ENCODE measurements around the gene HMGCLL1.

GRCh38 chr6:55528624-55529023, 50.4 kb downstream of the HMGCLL1 start:
- TF ChIP-seq POLR2AphosphoS5 (IDR thresholded peaks at IDR 0.05; ENCODE audit: low read depth, low read length) (no peak), POLR2A (IDR thresholded peaks at IDR 0.05; ENCODE audit: low read depth, low read length) (no peak), TAF1 (IDR thresholded peaks at IDR 0.05; ENCODE audit: borderline replicate concordance, low read depth, low read length) (no peak)
